Measurements from ENCODE around the gene FGF5. TPM values are rescaled to one million over a fixed set of nuclear protein-coding genes. Genes with fewer than 3 reads are reported as not detected.
"Not testable (repeated sequence)": the region's sequence is repeated elsewhere in the genome, so short reads cannot be mapped to it uniquely, and the experiment has no call there.

The FGF5 gene
- total RNA-seq, 1 donor from 2014 or later: 2.1 TPM

DNA sequence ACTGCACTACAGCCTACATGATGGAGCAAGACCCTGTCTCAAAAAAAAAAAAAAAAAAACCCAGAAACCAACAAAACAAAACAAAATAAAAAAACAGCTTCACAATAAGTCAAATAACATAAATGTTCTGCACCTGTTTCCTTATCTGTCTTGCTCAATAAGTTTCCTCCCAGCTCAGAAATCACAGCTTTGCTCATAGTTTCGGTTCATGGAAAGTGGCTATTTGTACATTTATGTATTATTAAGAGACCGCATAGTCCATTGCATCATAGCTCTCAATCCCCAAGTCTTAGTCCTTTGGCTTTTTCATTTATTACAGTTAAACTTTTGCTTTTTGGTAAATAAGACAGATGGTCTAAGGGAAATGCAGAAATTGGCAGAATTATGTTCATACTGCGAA, 44.7 kb downstream of the FGF5 start:
- Histone ChIP-seq H3K9me3 (ENCODE audit: insufficient read depth, low read depth, low read length) (no peaks in the 10 kb centered on the region), H3K36me3 (ENCODE audit: insufficient read depth, low read length) (no peaks in the 10 kb centered on the region), H3K4me1 (ENCODE audit: insufficient read depth, low read length) (peaks cover 39% of the 10 kb centered on the region), H4K20me1 (ENCODE audit: insufficient read depth, low read length) (no peaks in the 10 kb centered on the region), H3K27me3 (ENCODE audit: insufficient read depth, low read length) (no peaks in the 10 kb centered on the region), H3K27ac (ENCODE audit: low read depth, low read length) (no peak overlapping the region), H3K4me2 (ENCODE audit: low read length) (no peak overlapping the region), H3K79me2 (ENCODE audit: insufficient read depth, low read length) (no peaks in the 10 kb centered on the region), H2AFZ (ENCODE audit: low read depth, low read length) (no peak overlapping the region), H3K4me3 (ENCODE audit: insufficient read depth, low read depth, low read length) (no peak overlapping the region), H3K9ac (ENCODE audit: low read length) (no peak overlapping the region)
- no peak for DNase-seq (ENCODE audit: low read depth)
- TF ChIP-seq, protein P1, sequence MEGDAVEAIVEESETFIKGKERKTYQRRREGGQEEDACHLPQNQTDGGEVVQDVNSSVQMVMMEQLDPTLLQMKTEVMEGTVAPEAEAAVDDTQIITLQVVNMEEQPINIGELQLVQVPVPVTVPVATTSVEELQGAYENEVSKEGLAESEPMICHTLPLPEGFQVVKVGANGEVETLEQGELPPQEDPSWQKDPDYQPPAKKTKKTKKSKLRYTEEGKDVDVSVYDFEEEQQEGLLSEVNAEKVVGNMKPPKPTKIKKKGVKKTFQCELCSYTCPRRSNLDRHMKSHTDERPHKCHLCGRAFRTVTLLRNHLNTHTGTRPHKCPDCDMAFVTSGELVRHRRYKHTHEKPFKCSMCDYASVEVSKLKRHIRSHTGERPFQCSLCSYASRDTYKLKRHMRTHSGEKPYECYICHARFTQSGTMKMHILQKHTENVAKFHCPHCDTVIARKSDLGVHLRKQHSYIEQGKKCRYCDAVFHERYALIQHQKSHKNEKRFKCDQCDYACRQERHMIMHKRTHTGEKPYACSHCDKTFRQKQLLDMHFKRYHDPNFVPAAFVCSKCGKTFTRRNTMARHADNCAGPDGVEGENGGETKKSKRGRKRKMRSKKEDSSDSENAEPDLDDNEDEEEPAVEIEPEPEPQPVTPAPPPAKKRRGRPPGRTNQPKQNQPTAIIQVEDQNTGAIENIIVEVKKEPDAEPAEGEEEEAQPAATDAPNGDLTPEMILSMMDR (IDR thresholded peaks at IDR 0.05; ENCODE audit: insufficient read depth, low read depth, low read length): no peak
- no peak for TF ChIP-seq EZH2 (IDR thresholded peaks at IDR 0.05; ENCODE audit: insufficient read depth, low read length)
- Mint-ChIP-seq H3K4me1 (ENCODE audit: low read depth, unreplicated experiment) (peaks cover 37% of the 10 kb centered on the region), H3K36me3 (ENCODE audit: low read depth, unreplicated experiment) (no peaks in the 10 kb centered on the region), H3K9me3 (ENCODE audit: unreplicated experiment) (no peaks in the 10 kb centered on the region), H3K27ac (ENCODE audit: unreplicated experiment) (no peak overlapping the region), H3K27me3 (ENCODE audit: low read depth, unreplicated experiment) (no peaks in the 10 kb centered on the region), H3K4me3 (ENCODE audit: unreplicated experiment) (no peak overlapping the region)
- no peak for FAIRE-seq

DNA sequence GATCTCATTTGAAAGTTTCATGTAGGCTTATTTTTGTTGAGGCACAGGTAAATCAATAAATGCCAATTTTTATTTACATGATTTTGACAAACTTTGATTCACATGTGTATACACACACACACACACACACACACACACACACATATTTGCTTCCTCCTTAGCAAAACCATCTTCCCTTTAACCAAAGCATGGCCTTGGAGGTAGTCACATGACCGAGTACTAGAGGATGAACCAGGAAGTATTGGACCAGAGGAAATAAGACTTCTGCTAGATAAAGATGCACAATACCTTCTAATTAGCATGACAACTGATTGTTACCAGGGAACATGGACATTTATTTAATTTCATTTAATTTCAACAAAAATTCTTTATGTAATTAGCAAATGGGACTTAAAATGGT, 45.7 kb downstream of the FGF5 start:
- H3K27ac ChIP-seq (ENCODE audit: low read depth, low read length): no peak overlapping the region
- no peak for FAIRE-seq
- H2AFZ ChIP-seq (ENCODE audit: low read depth, low read length): no peak overlapping the region
- Mint-ChIP-seq H3K9me3 (ENCODE audit: unreplicated experiment) (no peaks in the 10 kb centered on the region), H3K27me3 (ENCODE audit: low read depth, unreplicated experiment) (no peaks in the 10 kb centered on the region), H3K4me3 (ENCODE audit: unreplicated experiment) (no peak overlapping the region), H3K4me1 (ENCODE audit: low read depth, unreplicated experiment) (peaks cover 27% of the 10 kb centered on the region), H3K27ac (ENCODE audit: unreplicated experiment) (no peak overlapping the region), H3K36me3 (ENCODE audit: low read depth, unreplicated experiment) (no peaks in the 10 kb centered on the region)
- no peaks in the 10 kb centered on the region for H3K36me3 ChIP-seq (ENCODE audit: insufficient read depth, low read length)
- TF ChIP-seq, protein P1 (IDR thresholded peaks at IDR 0.05; ENCODE audit: insufficient read depth, low read depth, low read length): no peak
- TF ChIP-seq EZH2 (IDR thresholded peaks at IDR 0.05; ENCODE audit: insufficient read depth, low read length): no peak
- H4K20me1 ChIP-seq (ENCODE audit: insufficient read depth, low read length): no peaks in the 10 kb centered on the region
- no peak overlapping the region for H3K4me3 ChIP-seq (ENCODE audit: insufficient read depth, low read depth, low read length)
- H3K9ac ChIP-seq (ENCODE audit: low read length): no peak overlapping the region
- H3K27me3 ChIP-seq (ENCODE audit: insufficient read depth, low read length): no peaks in the 10 kb centered on the region
- H3K4me2 ChIP-seq (ENCODE audit: low read length): no peak overlapping the region
- DNase-seq (ENCODE audit: low read depth): no peak
- H3K4me1 ChIP-seq (ENCODE audit: insufficient read depth, low read length): peaks cover 29% of the 10 kb centered on the region
- H3K79me2 ChIP-seq (ENCODE audit: insufficient read depth, low read length): no peaks in the 10 kb centered on the region
- no peaks in the 10 kb centered on the region for H3K9me3 ChIP-seq (ENCODE audit: insufficient read depth, low read depth, low read length)

DNA sequence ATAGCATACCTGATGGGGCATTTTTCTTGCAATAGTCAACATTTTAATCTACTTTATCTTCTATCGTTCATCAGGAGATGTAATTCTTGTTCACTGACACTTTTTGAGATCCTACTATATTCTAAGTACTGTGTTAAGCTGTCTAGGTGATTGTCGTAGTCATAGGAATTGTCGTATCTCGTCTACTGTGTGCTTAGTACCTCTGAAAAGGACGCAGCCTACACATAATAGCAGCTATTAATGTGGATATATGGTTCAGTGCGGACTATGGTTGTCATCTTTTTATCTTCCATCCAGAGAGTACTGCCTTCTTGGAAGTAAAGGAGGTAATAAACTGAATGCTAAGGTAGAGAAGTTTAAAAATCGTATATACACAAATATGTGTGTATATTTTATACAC, 47.2 kb downstream of the FGF5 start:
- Mint-ChIP-seq H3K4me1 (ENCODE audit: low read depth, unreplicated experiment) (peaks cover 13% of the 10 kb centered on the region), H3K27ac (ENCODE audit: unreplicated experiment) (no peak overlapping the region), H3K9me3 (ENCODE audit: unreplicated experiment) (no peaks in the 10 kb centered on the region), H3K4me3 (ENCODE audit: unreplicated experiment) (no peak overlapping the region), H3K27me3 (ENCODE audit: low read depth, unreplicated experiment) (no peaks in the 10 kb centered on the region), H3K36me3 (ENCODE audit: low read depth, unreplicated experiment) (no peaks in the 10 kb centered on the region)
- Histone ChIP-seq H3K9ac (ENCODE audit: low read length) (no peak overlapping the region), H3K27ac (ENCODE audit: low read depth, low read length) (no peak overlapping the region), H2AFZ (ENCODE audit: low read depth, low read length) (no peak overlapping the region), H3K4me3 (ENCODE audit: insufficient read depth, low read depth, low read length) (no peak overlapping the region), H3K4me2 (ENCODE audit: low read length) (no peak overlapping the region), H3K79me2 (ENCODE audit: insufficient read depth, low read length) (no peaks in the 10 kb centered on the region), H3K27me3 (ENCODE audit: insufficient read depth, low read length) (no peaks in the 10 kb centered on the region), H3K36me3 (ENCODE audit: insufficient read depth, low read length) (no peaks in the 10 kb centered on the region), H3K4me1 (ENCODE audit: insufficient read depth, low read length) (peaks cover 14% of the 10 kb centered on the region), H4K20me1 (ENCODE audit: insufficient read depth, low read length) (no peaks in the 10 kb centered on the region), H3K9me3 (ENCODE audit: insufficient read depth, low read depth, low read length) (no peaks in the 10 kb centered on the region)
- no peak for DNase-seq (ENCODE audit: low read depth)
- no peak for TF ChIP-seq EZH2 (IDR thresholded peaks at IDR 0.05; ENCODE audit: insufficient read depth, low read length)
- TF ChIP-seq, protein P1 (IDR thresholded peaks at IDR 0.05; ENCODE audit: insufficient read depth, low read depth, low read length): no peak
- no peak for FAIRE-seq

DNA sequence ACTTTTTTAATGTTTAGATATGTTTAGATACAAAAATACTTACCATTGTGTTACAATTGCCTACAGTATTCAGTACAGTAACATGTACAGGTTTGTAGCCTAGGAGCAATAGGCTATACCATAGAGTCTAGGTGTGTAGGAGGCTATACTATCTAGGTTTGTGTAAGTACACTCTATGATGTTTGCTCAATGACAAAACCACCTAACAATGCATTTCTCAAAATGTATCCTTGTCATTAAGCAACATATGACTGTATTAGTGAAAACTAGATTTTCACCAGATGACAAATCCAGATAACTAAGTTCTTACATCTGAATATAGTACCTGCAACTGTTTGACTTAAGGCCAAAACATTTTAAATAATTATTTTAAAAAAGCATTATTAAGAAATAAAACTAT, 49.4 kb downstream of the FGF5 start:
- H3K9me3 ChIP-seq (ENCODE audit: insufficient read depth, low read depth, low read length); H3K27me3 Mint-ChIP-seq (ENCODE audit: low read depth, unreplicated experiment); H3K79me2 ChIP-seq (ENCODE audit: insufficient read depth, low read length); H3K27ac Mint-ChIP-seq (ENCODE audit: unreplicated experiment); H3K27me3 ChIP-seq (ENCODE audit: insufficient read depth, low read length); FAIRE-seq; H3K4me1 ChIP-seq (ENCODE audit: insufficient read depth, low read length); H3K4me3 Mint-ChIP-seq (ENCODE audit: unreplicated experiment); DNase-seq (ENCODE audit: low read depth); H3K27ac ChIP-seq (ENCODE audit: low read depth, low read length); H3K36me3 ChIP-seq (ENCODE audit: insufficient read depth, low read length); H4K20me1 ChIP-seq (ENCODE audit: insufficient read depth, low read length); H3K9me3 Mint-ChIP-seq (ENCODE audit: unreplicated experiment); H3K4me2 ChIP-seq (ENCODE audit: low read length); H3K4me1 Mint-ChIP-seq (ENCODE audit: low read depth, unreplicated experiment); H2AFZ ChIP-seq (ENCODE audit: low read depth, low read length); H3K36me3 Mint-ChIP-seq (ENCODE audit: low read depth, unreplicated experiment); H3K4me3 ChIP-seq (ENCODE audit: insufficient read depth, low read depth, low read length); H3K9ac ChIP-seq (ENCODE audit: low read length): not testable (repeated sequence)

All from astrocyte (in vitro differentiated cells and primary cell).